ENCODE measurements around the gene DTHD1. TPM values are rescaled to one million over a fixed set of nuclear protein-coding genes. Genes with fewer than 3 reads are reported as not detected.

Gene DTHD1
- total and polyA plus RNA-seq, 11 donors: 0.14 to 0.83 TPM; not detected in 9

GRCh38 chr4:36385951-36386571, 104.6 kb downstream of the DTHD1 start:
- WGBS, 4 donors: 42 to 51% (median 51%) methylated on average over 5 of the region's 5 CpGs
- Histone ChIP-seq H3K4me3 (no peak overlapping the region), H3K36me3 (no peaks in the 10 kb centered on the region), H3K27me3 (no peaks in the 10 kb centered on the region), H3K4me1 (peaks cover 0 to 16% (median 0%) of the 10 kb centered on the region in 12 donors), H3K9me3 (peaks cover 0 to under 1% (median 0%) of the 10 kb centered on the region in 12 donors), H3K27ac (peak overlapping the region in 1 of 12 donors; percentile 70)
- peak in 3 of 4 donors; percentile 33 to 70 (median 66) for ATAC-seq
- intact Hi-C loops (cut with DNase I): no loop called here
- TF ChIP-seq, protein P1, sequence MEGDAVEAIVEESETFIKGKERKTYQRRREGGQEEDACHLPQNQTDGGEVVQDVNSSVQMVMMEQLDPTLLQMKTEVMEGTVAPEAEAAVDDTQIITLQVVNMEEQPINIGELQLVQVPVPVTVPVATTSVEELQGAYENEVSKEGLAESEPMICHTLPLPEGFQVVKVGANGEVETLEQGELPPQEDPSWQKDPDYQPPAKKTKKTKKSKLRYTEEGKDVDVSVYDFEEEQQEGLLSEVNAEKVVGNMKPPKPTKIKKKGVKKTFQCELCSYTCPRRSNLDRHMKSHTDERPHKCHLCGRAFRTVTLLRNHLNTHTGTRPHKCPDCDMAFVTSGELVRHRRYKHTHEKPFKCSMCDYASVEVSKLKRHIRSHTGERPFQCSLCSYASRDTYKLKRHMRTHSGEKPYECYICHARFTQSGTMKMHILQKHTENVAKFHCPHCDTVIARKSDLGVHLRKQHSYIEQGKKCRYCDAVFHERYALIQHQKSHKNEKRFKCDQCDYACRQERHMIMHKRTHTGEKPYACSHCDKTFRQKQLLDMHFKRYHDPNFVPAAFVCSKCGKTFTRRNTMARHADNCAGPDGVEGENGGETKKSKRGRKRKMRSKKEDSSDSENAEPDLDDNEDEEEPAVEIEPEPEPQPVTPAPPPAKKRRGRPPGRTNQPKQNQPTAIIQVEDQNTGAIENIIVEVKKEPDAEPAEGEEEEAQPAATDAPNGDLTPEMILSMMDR (IDR thresholded peaks at IDR 0.05): no peak
- TF ChIP-seq POLR2A (IDR thresholded peaks at IDR 0.05): no peak
- peak in 1 of 5 donors; percentile 16 for DNase-seq

DNA sequence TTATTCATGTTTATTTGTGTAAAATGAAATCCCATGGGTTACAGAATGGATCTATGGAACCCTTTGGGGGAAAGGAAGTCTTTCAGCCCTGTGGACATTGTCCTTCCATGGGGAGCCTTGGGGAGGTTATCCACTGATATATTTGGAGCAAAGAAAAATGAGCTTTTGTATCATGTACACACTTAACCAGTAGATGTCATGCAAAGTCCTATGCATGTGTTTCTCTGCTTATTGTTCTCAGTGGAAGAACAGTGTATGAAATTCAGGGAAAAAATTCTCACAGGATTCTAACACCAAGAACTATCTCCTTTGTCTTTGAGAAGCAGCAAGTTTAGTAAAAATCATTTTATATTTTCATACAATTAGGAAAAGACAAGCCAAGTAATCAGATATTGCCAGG, 105.3 kb downstream of the DTHD1 start:
- no peaks in the 10 kb centered on the region for H3K9me3 ChIP-seq
- intact Hi-C loops (cut with DNase I): no loop called here
- no peak overlapping the region for H3K4me3 ChIP-seq
- ATAC-seq (no peak), DNase-seq (no peak)
- H3K27ac ChIP-seq: peak overlapping the region in 1 of 12 donors; percentile 62
- no peaks in the 10 kb centered on the region for H3K36me3 ChIP-seq
- no peaks in the 10 kb centered on the region for H3K27me3 ChIP-seq
- TF ChIP-seq, protein P1 (IDR thresholded peaks at IDR 0.05): peak in 3 of 12 donors; percentile 20 to 33 (median 21)
- no peak for TF ChIP-seq POLR2A (IDR thresholded peaks at IDR 0.05)
- peaks cover 0 to 16% (median 0%) of the 10 kb centered on the region in 12 donors for H3K4me1 ChIP-seq

GRCh38 chr4:36388710-36389109, 107.3 kb downstream of the DTHD1 start:
- no peak for DNase-seq
- intact Hi-C loops (cut with DNase I): no loop called here
- no peak for ATAC-seq

GRCh38 chr4:36391411-36391810, 110.0 kb downstream of the DTHD1 start:
- peaks cover 0 to 5% (median 0%) of the 10 kb centered on the region in 12 donors for H3K4me1 ChIP-seq
- DNase-seq (no peak), ATAC-seq (no peak)
- 81 to 91% (median 90%) methylated on average over 2 of the region's 2 CpGs for WGBS, 4 donors
- H3K4me3 ChIP-seq: no peak overlapping the region
- intact Hi-C loops (cut with DNase I): no loop called here
- no peaks in the 10 kb centered on the region for H3K36me3 ChIP-seq
- TF ChIP-seq, protein P1 (IDR thresholded peaks at IDR 0.05): no peak
- no peak for TF ChIP-seq POLR2A (IDR thresholded peaks at IDR 0.05)
- no peak overlapping the region for H3K27ac ChIP-seq
- H3K27me3 ChIP-seq: no peaks in the 10 kb centered on the region
- H3K9me3 ChIP-seq: no peaks in the 10 kb centered on the region

More at GRCh38 chr4:36388710-36389109, 107.3 kb downstream of the DTHD1 start:
- 17 to 26% (median 22%) methylated on average over 5 of the region's 5 CpGs for WGBS, 4 donors
- peaks cover 0 to 16% (median 0%) of the 10 kb centered on the region in 12 donors for H3K4me1 ChIP-seq
- TF ChIP-seq, protein P1 (IDR thresholded peaks at IDR 0.05): no peak
- TF ChIP-seq POLR2A (IDR thresholded peaks at IDR 0.05): no peak
- H3K4me3 ChIP-seq: no peak overlapping the region
- H3K9me3 ChIP-seq: no peaks in the 10 kb centered on the region
- no peaks in the 10 kb centered on the region for H3K36me3 ChIP-seq
- no peaks in the 10 kb centered on the region for H3K27me3 ChIP-seq
- no peak overlapping the region for H3K27ac ChIP-seq

Data from heart left ventricle (tissue), 16 donors.